LNCAP (cell line): ENCODE results near the gene AHR.
A peak's percentile ranks its signal among the peaks of the same experiment; 100 is the strongest.

ENCODE experiments used
- CTCF ChIP-seq: fragments of 450-650 bp; IDR thresholded peaks from 2 replicates; pipeline ENCODE4 v1.5.1; 2017; ENCODE audit warnings: mild to moderate bottlenecking

The AHR gene

GRCh38 chr7:17299483-17299991 lies 1.1 kb downstream of the AHR start:
- no peak for TF ChIP-seq CTCF

GRCh38 chr7:17300012-17300411 lies 1.6 kb downstream of the AHR start:
- TF ChIP-seq CTCF: no peak

GRCh38 chr7:17300437-17300836 lies 2.0 kb downstream of the AHR start:
- no peak for TF ChIP-seq CTCF

- TF ChIP-seq CTCF: peak; percentile 69
Measured at GRCh38 chr7:17301471-17302456, 3.3 kb downstream of the AHR start.

- TF ChIP-seq CTCF: peak; percentile 44
Measured at GRCh38 chr7:17302575-17303142, 4.2 kb downstream of the AHR start.

GRCh38 chr7:17304926-17305325 lies 6.5 kb downstream of the AHR start:
- TF ChIP-seq CTCF: no peak

GRCh38 chr7:17305387-17306171 lies 7.1 kb downstream of the AHR start:
- TF ChIP-seq CTCF: no peak
